ENCODE data around the gene TUBA4B.

DNA sequence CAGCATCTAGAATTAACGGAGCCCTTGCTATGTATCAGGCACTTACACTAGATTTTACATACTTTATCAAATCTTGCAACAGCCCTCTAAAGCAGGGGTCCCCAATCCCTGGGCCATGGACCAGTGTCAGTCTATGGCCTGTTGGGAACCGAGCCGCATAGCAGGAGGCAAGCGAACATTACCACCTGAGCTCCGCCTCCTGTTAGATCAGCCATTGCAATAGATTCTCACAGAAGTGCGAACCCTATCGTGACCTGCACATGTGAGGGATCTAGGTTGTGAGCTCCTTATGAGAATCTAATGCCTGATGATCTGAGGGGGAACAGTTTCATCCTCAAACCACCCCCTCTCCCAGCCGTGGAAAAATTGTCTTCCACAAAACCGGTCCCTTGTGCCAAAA, 39.6 kb downstream of the TUBA4B start:
- TF ChIP-seq SP1 (IDR thresholded peaks at IDR 0.05) = no peak
- TF ChIP-seq FOXA1 (IDR thresholded peaks at IDR 0.05) = no peak
- no peak for TF ChIP-seq ELF4 (IDR thresholded peaks at IDR 0.05)
- TF ChIP-seq FOXM1 (IDR thresholded peaks at IDR 0.05; ENCODE audit: borderline replicate concordance) = no peak
- TF ChIP-seq ARNT (IDR thresholded peaks at IDR 0.05) = no peak
- no peak for TF ChIP-seq SUZ12 (IDR thresholded peaks at IDR 0.05)
- no peak for TF ChIP-seq FOXK2 (IDR thresholded peaks at IDR 0.05)
